ENCODE measurements around the gene TMED3. TPM values are rescaled to one million over a fixed set of nuclear protein-coding genes. Genes with fewer than 3 reads are reported as not detected.

Gene TMED3
- total RNA-seq (2022; extraction: Qiagen RNA extraction; ENCODE audit: low read depth): 157 to 196 TPM (median 189 TPM) in 5 replicates

GRCh38 chr15:79310985-79311900 is at the start of gene TMED3:
Gene TMED3, plus strand, starts transcription at chr15:79311112. Its CDS starts 138 bp downstream, at chr15:79311250.

GRCh38 chr15:79282371-79283251 is 28.3 kb upstream of the TMED3 start, which contains the start of gene ANKRD34C:
Gene ANKRD34C, plus strand, starts transcription at chr15:79282722. Its CDS starts 10,563 bp downstream, at chr15:79293285.

Other genes with a start within 250 kb of the TMED3 start
- 0.23 to 0.66 TPM (median 0.35 TPM) in 5 replicates for gene RASGRF1, start 220.3 kb upstream of the TMED3 start, total RNA-seq (2022; extraction: Qiagen RNA extraction; ENCODE audit: low read depth)
- gene ANKRD34C, start 28.4 kb upstream of the TMED3 start, total RNA-seq (2022; extraction: Qiagen RNA extraction; ENCODE audit: low read depth): not detected in 5 replicates
- 0.37 to 0.70 TPM (median 0.59 TPM) in 5 replicates for gene MINAR1, start 121.2 kb downstream of the TMED3 start, total RNA-seq (2022; extraction: Qiagen RNA extraction; ENCODE audit: low read depth)